Tibial nerve (tissue), 4 donors: ENCODE results near the gene ALDH3A2.

Experiments used
- CTCF ChIP-seq, 5 experiments: fragments of 200-600 bp in 3 of 5; fragments of 450-650 bp in 2 of 5; sonication (generic) in 3 of 5; IDR thresholded peaks; one replicate each; pipeline ENCODE4 v1.5.1; 2016 to 2019; ENCODE audit warnings: antibody characterized with exemption in 5 of 5, mild to moderate bottlenecking in 3 of 5, moderate library complexity in 2 of 5
- EP300 ChIP-seq, 2 donors: sonication (generic); formaldehyde crosslinking; IDR thresholded peaks; one replicate each; pipeline ENCODE4 v1.6.1; 2017; ENCODE audit warnings: antibody characterized with exemption in 2 of 2, mild to moderate bottlenecking in 1 of 2

GRCh38 chr17:19706791-19707727 lies 58.5 kb downstream of the ALDH3A2 start:
- no peak for TF ChIP-seq EP300 (IDR thresholded peaks at IDR 0.05)
- no peak for TF ChIP-seq CTCF (IDR thresholded peaks at IDR 0.05)
